Neural progenitor cell (in vitro differentiated cells): ENCODE results near the gene SLC47A1. TPM values are rescaled to one million over a fixed set of nuclear protein-coding genes. Genes with fewer than 3 reads are reported as not detected.
"Not testable (repeated sequence)": the region's sequence is repeated elsewhere in the genome, so short reads cannot be mapped to it uniquely, and the experiment has no call there.

ENCODE experiments used
- DNase-seq: peaks from one replicate; pipeline ENCODE4 v3.0.0-alpha.2; 2016; ENCODE audit warnings: low spot score
- H2AFZ ChIP-seq: fragments of 200-600 bp; sonication (generic); replicated peaks from 2 replicates; pipeline ENCODE4 v1.6.1; 2016; ENCODE audit warnings: antibody characterized with exemption
- H3F3A ChIP-seq: fragments of 200-600 bp; sonication (generic); 2 replicates; pipeline ENCODE4 v1.6.1; 2016; ENCODE audit warnings: antibody characterized with exemption, low read depth
- H3K27ac ChIP-seq: fragments of 200-600 bp; sonication (generic); 2 replicates; pipeline ENCODE4 v1.5.1; 2016; ENCODE audit warnings: mild to moderate bottlenecking
- H3K27me3 ChIP-seq: fragments of 200-600 bp; sonication (generic); 2 replicates; pipeline ENCODE4 v1.6.1; 2016; ENCODE audit warnings: mild to moderate bottlenecking, moderate library complexity
- H3K36me3 ChIP-seq: fragments of 200-600 bp; sonication (generic); 2 replicates; pipeline ENCODE4 v1.5.1; 2016
- H3K4me1 ChIP-seq: fragments of 200-600 bp; sonication (generic); 2 replicates; pipeline ENCODE4 v1.6.1; 2016; ENCODE audit warnings: mixed run types
- H3K4me2 ChIP-seq: fragments of 200-600 bp; sonication (generic); 2 replicates; pipeline ENCODE4 v1.6.1; 2016
- H3K4me3 ChIP-seq: fragments of 200-600 bp; sonication (generic); 2 replicates; pipeline ENCODE4 v1.5.1; 2016
- H3K79me2 ChIP-seq: fragments of 200-600 bp; sonication (generic); 2 replicates; pipeline ENCODE4 v1.6.1; 2016; ENCODE audit warnings: low read depth
- H3K9ac ChIP-seq: fragments of 200-600 bp; sonication (generic); 2 replicates; pipeline ENCODE4 v1.6.1; 2016
- H3K9me3 ChIP-seq: fragments of 200-600 bp; sonication (generic); 2 replicates; pipeline ENCODE4 v1.5.1; 2016; ENCODE audit warnings: low read depth
- H4K20me1 ChIP-seq: fragments of 200-600 bp; sonication (generic); 2 replicates; pipeline ENCODE4 v1.6.1; 2016; ENCODE audit warnings: low read depth
- H3K27ac Mint-ChIP-seq: 3 replicates; pipeline ENCODE4 v1.8.0; 2021; ENCODE audit warnings: mixed read lengths
- H3K27me3 Mint-ChIP-seq: 2 replicates; pipeline ENCODE4 v1.8.0; 2022; ENCODE audit warnings: low read depth, mild to moderate bottlenecking, inconsistent platforms, moderate library complexity, mixed read lengths; ENCODE audit not compliant: insufficient read depth
- H3K36me3 Mint-ChIP-seq: 3 replicates; pipeline ENCODE4 v1.8.0; 2021; ENCODE audit warnings: mixed read lengths
- H3K4me1 Mint-ChIP-seq: 3 replicates; pipeline ENCODE4 v1.8.0; 2021; ENCODE audit warnings: mixed read lengths
- H3K4me3 Mint-ChIP-seq: 3 replicates; pipeline ENCODE4 v1.8.0; 2021; ENCODE audit warnings: mild to moderate bottlenecking, moderate library complexity, mixed read lengths
- H3K9me3 Mint-ChIP-seq: 3 replicates; pipeline ENCODE4 v1.8.0; 2020; ENCODE audit warnings: mixed read lengths
- EZH2 ChIP-seq: fragments of 200-600 bp; sonication (generic); IDR thresholded peaks from 2 replicates; pipeline ENCODE4 v1.6.1; 2017; ENCODE audit warnings: antibody characterized with exemption, mild to moderate bottlenecking, moderate library complexity
- EZH2phosphoT487 ChIP-seq: fragments of 200-600 bp; sonication (generic); IDR thresholded peaks from 2 replicates; pipeline ENCODE4 v1.6.1; 2017; ENCODE audit warnings: antibody characterized with exemption
- total RNA-seq: library from RNA; depleted of rRNA; stranded (reverse); fragments of >200 nt; gene quantifications from 2 replicates; pipeline ENCODE4 v1.2.3, GENCODE V29; 2015; ENCODE audit warnings: low replicate concordance
- TF ChIP-seq, protein P1 (sequence below): fragments of 200-600 bp; sonication (generic); IDR thresholded peaks from 2 replicates; pipeline ENCODE4 v1.5.1; 2017; ENCODE audit warnings: antibody characterized with exemption, mild to moderate bottlenecking

SLC47A1 gene
- total RNA-seq, 1 donor from 2014 or later: 2.1 TPM

DNA sequence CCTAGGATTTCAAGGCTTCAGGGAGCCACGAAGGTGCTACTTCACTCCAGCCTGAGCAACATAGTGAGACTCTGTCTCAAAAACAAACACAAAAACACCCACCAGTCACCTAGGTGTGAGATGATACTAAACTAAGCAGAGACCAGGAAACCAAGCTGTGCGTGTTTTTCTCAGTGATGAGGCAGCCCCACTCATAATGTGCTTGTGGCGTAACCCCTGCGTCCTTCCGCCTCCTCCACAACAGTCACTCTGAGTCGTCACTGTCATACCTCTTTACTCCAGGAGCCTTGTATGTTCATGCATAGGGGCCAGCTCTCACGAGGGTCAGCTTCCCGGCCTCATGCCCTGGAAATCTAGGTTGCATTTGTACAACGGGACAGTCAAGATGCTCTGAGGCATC is 31.1 kb upstream of the SLC47A1 start:
- H3K27me3 Mint-ChIP-seq: peaks cover 9% of the 10 kb centered on the region
- Histone ChIP-seq H3K9ac (no peak overlapping the region), H3F3A (peaks cover 18% of the 10 kb centered on the region), H3K4me3 (no peak overlapping the region), H3K4me2 (no peak overlapping the region), H3K27ac (no peak overlapping the region), H3K4me1 (no peaks in the 10 kb centered on the region), H2AFZ (no peak overlapping the region), H3K27me3 (no peaks in the 10 kb centered on the region), H4K20me1 (no peaks in the 10 kb centered on the region), H3K79me2 (no peaks in the 10 kb centered on the region), H3K36me3 (no peaks in the 10 kb centered on the region), H3K9me3 (no peaks in the 10 kb centered on the region)
- TF ChIP-seq EZH2 (no peak), EZH2phosphoT487 (no peak)
- TF ChIP-seq, protein P1, sequence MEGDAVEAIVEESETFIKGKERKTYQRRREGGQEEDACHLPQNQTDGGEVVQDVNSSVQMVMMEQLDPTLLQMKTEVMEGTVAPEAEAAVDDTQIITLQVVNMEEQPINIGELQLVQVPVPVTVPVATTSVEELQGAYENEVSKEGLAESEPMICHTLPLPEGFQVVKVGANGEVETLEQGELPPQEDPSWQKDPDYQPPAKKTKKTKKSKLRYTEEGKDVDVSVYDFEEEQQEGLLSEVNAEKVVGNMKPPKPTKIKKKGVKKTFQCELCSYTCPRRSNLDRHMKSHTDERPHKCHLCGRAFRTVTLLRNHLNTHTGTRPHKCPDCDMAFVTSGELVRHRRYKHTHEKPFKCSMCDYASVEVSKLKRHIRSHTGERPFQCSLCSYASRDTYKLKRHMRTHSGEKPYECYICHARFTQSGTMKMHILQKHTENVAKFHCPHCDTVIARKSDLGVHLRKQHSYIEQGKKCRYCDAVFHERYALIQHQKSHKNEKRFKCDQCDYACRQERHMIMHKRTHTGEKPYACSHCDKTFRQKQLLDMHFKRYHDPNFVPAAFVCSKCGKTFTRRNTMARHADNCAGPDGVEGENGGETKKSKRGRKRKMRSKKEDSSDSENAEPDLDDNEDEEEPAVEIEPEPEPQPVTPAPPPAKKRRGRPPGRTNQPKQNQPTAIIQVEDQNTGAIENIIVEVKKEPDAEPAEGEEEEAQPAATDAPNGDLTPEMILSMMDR: no peak
- no peak overlapping the region for H3K27ac Mint-ChIP-seq
- H3K4me1 Mint-ChIP-seq: peaks cover 15% of the 10 kb centered on the region
- no peaks in the 10 kb centered on the region for H3K9me3 Mint-ChIP-seq
- DNase-seq: no peak
- H3K36me3 Mint-ChIP-seq: no peaks in the 10 kb centered on the region
- H3K4me3 Mint-ChIP-seq: no peak overlapping the region

DNA sequence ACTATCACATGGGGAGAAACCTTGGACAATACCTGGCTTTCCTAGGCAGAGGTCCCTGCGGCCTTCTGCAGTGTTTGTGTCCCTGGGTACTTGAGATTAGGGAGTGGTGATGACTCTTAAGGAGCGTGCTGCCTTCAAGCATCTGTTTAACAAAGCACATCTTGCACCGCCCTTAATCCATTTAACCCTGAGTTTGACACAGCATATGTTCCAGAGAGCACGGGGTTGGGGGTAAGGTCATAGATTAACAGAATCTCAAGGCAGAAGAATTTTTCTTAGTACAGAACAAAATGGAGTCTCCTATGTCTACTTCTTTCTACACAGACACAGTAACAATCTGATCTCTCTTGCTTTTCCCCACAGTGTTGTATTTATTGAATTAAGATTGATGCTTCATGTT is 28.1 kb upstream of the SLC47A1 start:
- H2AFZ ChIP-seq, H3K27me3 ChIP-seq, H3K27ac ChIP-seq, H3K9ac ChIP-seq, H3K9me3 ChIP-seq, H3K4me1 ChIP-seq, H3K4me3 ChIP-seq, H3K27ac Mint-ChIP-seq, H4K20me1 ChIP-seq, H3K36me3 ChIP-seq, DNase-seq, H3K36me3 Mint-ChIP-seq, H3K79me2 ChIP-seq, H3K4me2 ChIP-seq, H3K9me3 Mint-ChIP-seq: not testable (repeated sequence)
- peaks cover 21% of the 10 kb centered on the region for H3K27me3 Mint-ChIP-seq
- H3F3A ChIP-seq: peaks cover 33% of the 10 kb centered on the region
- peak overlapping the region; percentile 96 for H3K4me3 Mint-ChIP-seq
- peaks cover 22% of the 10 kb centered on the region for H3K4me1 Mint-ChIP-seq

DNA sequence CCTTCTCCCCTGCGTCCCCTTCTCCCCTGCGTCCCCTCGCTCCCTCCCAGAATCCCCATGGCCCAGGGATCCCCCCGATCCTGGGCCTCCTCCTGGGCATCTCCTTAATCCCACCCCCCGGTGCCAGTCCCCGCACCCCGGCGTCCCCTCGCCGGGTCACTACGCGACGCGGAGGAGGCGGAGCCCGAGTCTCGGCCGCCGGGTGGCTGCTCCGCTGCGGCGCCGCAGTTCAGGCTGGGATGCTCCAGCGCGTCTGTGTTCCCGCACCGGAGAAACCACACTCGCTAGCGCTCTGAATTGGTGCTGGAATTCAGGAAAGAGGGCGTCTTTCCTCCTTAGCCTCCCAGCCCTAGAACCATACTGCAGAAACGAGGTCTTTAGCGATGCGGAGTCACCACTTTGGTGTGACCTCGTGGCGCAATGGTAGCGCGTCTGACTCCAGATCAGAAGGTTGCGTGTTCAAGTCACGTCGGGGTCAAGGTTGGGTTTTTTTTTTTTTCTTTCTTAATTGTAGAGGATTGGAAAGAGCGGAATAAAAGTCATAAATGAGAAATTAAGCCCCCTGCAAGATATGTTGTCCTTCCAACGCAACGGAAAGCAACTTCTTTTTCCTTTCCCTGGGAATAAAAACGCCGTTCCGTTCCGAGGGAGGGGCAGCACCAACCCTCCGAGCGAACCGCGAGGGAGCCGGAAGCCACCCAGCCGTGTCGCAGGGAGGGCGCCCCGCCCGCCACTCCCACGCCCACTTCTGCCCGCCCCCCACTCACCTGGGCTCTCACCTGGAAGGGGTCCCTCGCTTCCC is 25.7 kb upstream of the SLC47A1 start:
- H3F3A ChIP-seq: peaks cover 33% of the 10 kb centered on the region
- peak; percentile 96 for DNase-seq
- no peaks in the 10 kb centered on the region for H3K79me2 ChIP-seq
- no peaks in the 10 kb centered on the region for H3K4me1 ChIP-seq
- H4K20me1 ChIP-seq: no peaks in the 10 kb centered on the region
- peaks cover 7% of the 10 kb centered on the region for H3K9me3 Mint-ChIP-seq
- peak overlapping the region; percentile 82 for H3K27ac ChIP-seq
- TF ChIP-seq, protein P1: no peak
- TF ChIP-seq EZH2phosphoT487 (no peak), EZH2 (no peak)
- H3K27ac Mint-ChIP-seq: peak overlapping the region; percentile 100
- no peaks in the 10 kb centered on the region for H3K9me3 ChIP-seq
- peaks cover 4% of the 10 kb centered on the region for H3K36me3 Mint-ChIP-seq
- H3K36me3 ChIP-seq: no peaks in the 10 kb centered on the region
- H3K4me3 Mint-ChIP-seq: peak overlapping the region; percentile 96
- H3K4me2 ChIP-seq: peak overlapping the region; percentile 84
- peak overlapping the region; percentile 88 for H2AFZ ChIP-seq
- H3K9ac ChIP-seq: no peak overlapping the region
- peaks cover 27% of the 10 kb centered on the region for H3K27me3 Mint-ChIP-seq
- H3K27me3 ChIP-seq: no peaks in the 10 kb centered on the region
- H3K4me3 ChIP-seq: peak overlapping the region; percentile 72
- H3K4me1 Mint-ChIP-seq: peaks cover 27% of the 10 kb centered on the region

DNA sequence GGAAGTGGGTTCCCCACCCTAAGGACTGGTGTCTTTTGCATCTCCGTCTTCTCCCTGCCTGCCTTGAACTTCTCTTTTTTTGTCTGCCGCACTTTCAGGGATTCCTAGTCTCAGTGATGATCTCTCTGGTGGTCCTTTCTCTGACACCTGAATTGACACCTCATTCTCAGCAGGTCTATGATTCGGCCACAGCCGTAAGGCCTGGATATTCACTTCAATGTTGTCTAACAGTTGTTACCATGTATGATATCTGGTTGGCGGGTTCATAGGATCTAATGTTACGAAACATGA is 25.1 kb upstream of the SLC47A1 start:
- H3K9ac ChIP-seq: no peak overlapping the region
- H3K79me2 ChIP-seq: no peaks in the 10 kb centered on the region
- H4K20me1 ChIP-seq: no peaks in the 10 kb centered on the region
- no peak overlapping the region for H3K27ac ChIP-seq
- peak overlapping the region; percentile 65 for H3K27ac Mint-ChIP-seq
- peaks cover 4% of the 10 kb centered on the region for H3K36me3 Mint-ChIP-seq
- no peaks in the 10 kb centered on the region for H3K36me3 ChIP-seq
- no peaks in the 10 kb centered on the region for H3K9me3 ChIP-seq
- TF ChIP-seq, protein P1: no peak
- TF ChIP-seq EZH2 (no peak), EZH2phosphoT487 (no peak)
- no peaks in the 10 kb centered on the region for H3K27me3 ChIP-seq
- H3K4me3 Mint-ChIP-seq: peak overlapping the region; percentile 96
- H3K27me3 Mint-ChIP-seq: peaks cover 31% of the 10 kb centered on the region
- DNase-seq: no peak
- peaks cover 27% of the 10 kb centered on the region for H3K4me1 Mint-ChIP-seq
- peak overlapping the region; percentile 88 for H2AFZ ChIP-seq
- H3K4me2 ChIP-seq: peak overlapping the region; percentile 84
- H3K9me3 Mint-ChIP-seq: peaks cover 7% of the 10 kb centered on the region
- peaks cover 33% of the 10 kb centered on the region for H3F3A ChIP-seq
- no peaks in the 10 kb centered on the region for H3K4me1 ChIP-seq
- H3K4me3 ChIP-seq: peak overlapping the region; percentile 72

DNA sequence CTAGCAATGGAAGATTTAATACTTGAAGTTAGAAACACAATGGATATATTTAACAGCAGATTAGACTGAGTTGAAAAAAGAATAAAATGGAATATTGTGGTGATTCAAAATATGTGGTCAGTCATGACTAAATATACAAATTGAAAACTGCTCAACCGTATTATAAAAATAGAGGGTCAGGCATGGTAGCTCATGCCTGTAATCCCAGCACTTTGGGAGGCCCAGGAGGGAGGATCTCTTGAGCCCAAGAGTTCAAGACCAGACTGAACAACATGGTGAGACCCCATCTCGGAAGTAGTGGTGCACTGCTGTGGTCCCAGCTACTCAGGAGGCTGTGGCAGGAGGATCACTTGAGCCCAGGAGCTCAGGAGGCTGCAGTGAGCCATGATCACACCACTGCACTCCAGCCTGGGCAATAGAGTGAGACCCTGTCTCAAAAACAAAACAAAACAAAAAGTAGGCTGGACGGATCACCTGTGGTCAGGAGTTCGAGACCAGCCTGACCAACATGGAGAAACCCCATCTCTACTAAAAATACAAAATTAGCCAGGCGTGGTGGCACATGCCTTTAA is 24.3 kb upstream of the SLC47A1 start:
- not testable (repeated sequence) for H3K9me3 Mint-ChIP-seq, H4K20me1 ChIP-seq, H3K4me2 ChIP-seq, H3K27me3 ChIP-seq, H3K4me3 ChIP-seq, DNase-seq, H3K4me1 ChIP-seq, H3K36me3 Mint-ChIP-seq, H2AFZ ChIP-seq, H3K36me3 ChIP-seq, H3K79me2 ChIP-seq, H3K9me3 ChIP-seq, H3K27ac Mint-ChIP-seq, H3K9ac ChIP-seq, H3K27ac ChIP-seq
- Mint-ChIP-seq H3K4me1 (peaks cover 31% of the 10 kb centered on the region), H3K27me3 (peaks cover 31% of the 10 kb centered on the region), H3K4me3 (peak overlapping the region; percentile 96)
- H3F3A ChIP-seq: peaks cover 33% of the 10 kb centered on the region
